Measurements from ENCODE around the gene UCN2.

The UCN2 gene

DNA sequence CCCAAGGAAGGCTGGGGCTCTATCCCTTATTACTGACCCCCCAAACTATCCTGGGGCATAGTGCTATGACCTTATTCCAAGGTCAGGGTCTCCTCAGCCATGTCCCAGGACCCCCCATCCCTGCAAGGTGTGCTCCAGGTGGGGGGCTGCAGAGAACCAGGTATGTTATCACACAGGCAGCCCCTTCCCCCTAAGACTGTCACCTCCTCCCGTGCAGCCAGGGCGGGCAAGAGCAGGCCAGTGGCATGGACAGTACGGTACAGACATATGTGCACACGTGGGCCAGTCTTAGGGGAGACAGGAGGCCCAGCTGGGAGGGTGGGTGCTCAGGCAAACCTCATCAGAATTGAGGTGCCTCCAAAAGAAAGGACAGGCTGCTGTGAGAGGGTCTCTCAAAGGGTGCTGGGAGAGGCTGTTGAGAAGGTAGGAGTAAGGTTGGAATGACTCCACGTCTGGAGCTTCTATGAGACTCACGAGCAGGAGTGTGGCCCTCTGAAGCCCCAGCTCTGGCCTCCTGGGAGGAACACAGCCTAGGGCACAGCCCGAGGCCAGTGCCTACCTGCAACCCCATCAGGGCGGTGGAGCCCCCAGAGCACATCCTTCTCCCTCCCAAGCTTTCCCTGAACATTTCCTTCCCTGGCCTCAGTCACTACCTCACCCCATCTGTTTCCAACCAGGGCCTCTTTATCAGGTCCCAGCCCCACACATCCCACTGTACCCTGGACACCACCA is 33.3 kb upstream of the UCN2 start:
- no peak for DNase-seq (ENCODE audit: low read depth, low spot score)
- TF ChIP-seq, protein P1, sequence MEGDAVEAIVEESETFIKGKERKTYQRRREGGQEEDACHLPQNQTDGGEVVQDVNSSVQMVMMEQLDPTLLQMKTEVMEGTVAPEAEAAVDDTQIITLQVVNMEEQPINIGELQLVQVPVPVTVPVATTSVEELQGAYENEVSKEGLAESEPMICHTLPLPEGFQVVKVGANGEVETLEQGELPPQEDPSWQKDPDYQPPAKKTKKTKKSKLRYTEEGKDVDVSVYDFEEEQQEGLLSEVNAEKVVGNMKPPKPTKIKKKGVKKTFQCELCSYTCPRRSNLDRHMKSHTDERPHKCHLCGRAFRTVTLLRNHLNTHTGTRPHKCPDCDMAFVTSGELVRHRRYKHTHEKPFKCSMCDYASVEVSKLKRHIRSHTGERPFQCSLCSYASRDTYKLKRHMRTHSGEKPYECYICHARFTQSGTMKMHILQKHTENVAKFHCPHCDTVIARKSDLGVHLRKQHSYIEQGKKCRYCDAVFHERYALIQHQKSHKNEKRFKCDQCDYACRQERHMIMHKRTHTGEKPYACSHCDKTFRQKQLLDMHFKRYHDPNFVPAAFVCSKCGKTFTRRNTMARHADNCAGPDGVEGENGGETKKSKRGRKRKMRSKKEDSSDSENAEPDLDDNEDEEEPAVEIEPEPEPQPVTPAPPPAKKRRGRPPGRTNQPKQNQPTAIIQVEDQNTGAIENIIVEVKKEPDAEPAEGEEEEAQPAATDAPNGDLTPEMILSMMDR (IDR thresholded peaks at IDR 0.05; ENCODE audit: insufficient read depth, low read length, missing control alignments), result no peak
- ChIA-PET CTCF (interaction anchor here (0.9 to 3.1 kb wide), 2 partner anchors 9 to 38 kb away, joined by 5 to 25 read pairs; partner anchors contain the start of gene PFKFB4), POLR2A (no interaction called here)
- no peak overlapping the region for H3K4me3 ChIP-seq (ENCODE audit: low read depth, low read length)

DNA sequence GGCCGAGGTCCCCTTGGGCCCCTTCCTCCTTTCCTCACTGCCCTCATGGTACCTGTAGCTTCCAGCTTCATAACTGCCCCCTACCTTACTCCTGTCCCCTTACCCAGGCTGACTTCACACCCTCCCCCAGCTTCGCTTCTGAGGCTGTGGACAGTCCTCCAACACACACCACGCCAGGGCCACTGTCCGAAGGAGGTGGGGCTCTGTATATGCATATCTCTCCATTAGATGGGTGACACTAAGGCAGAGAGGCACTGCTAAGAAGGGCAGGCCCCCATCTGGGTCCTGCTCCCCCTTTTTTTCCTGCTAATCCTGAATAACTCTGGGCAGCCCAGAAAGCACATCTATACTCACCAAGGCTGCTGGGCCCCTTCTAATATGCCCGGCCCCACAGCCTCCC is 32.6 kb upstream of the UCN2 start:
- CTCF ChIA-PET, result interaction anchor here (0.8 to 1.7 kb wide), 2 partner anchors 39 to 62 kb away, joined by 3 read pairs; partner anchors contain the start of gene SLC26A6
- POLR2A ChIA-PET, result interaction anchor here (0.9 kb wide), 2 partner anchors 31 to 38 kb away, joined by 3 to 5 read pairs; no protein-coding TSS in a partner anchor
- TF ChIP-seq, protein P1 (IDR thresholded peaks at IDR 0.05; ENCODE audit: insufficient read depth, low read length, missing control alignments), result no peak
- DNase-seq (ENCODE audit: low read depth, low spot score), result no peak
- no peak overlapping the region for H3K4me3 ChIP-seq (ENCODE audit: low read depth, low read length)

DNA sequence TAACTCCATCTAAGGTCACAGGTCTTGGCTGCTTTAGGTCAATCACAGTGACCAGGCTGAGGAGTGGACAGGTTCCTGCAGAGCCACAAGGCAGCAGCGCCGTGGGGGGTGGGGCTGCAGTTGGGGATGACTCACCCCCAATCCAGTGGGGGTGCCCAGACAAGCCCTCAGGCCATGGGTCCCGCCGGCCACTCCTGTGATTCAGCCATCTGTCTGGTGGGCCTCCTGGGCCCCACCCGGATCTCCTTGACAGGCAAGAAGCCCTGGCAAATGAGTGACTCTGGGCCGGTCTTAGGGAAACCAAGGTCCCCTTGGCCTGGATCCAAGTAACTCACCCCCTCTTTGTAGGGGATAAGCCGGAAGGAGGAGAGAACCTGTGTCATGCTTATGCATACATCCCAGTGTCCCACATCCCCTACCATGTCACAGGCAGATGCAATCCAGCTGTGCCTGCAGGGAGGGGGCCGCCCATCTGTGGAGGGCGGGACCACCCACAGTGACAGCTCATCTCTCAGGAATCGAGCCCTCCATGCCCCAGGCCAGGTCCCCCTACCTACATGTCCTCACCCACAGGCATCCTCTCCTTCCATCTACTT is 32.0 kb upstream of the UCN2 start:
- no peak for DNase-seq (ENCODE audit: low read depth, low spot score)
- H3K4me3 ChIP-seq (ENCODE audit: low read depth, low read length), result peak overlapping the region; percentile 65
- ChIA-PET CTCF (interaction anchor here (0.8 to 1.7 kb wide), 2 partner anchors 40 to 62 kb away, joined by 3 read pairs; partner anchors contain the start of gene SLC26A6), POLR2A (interaction anchor here (0.9 to 1.0 kb wide), 3 partner anchors 30 to 122 kb away, joined by 3 to 5 read pairs (median 3); no protein-coding TSS in a partner anchor)
- TF ChIP-seq, protein P1 (IDR thresholded peaks at IDR 0.05; ENCODE audit: insufficient read depth, low read length, missing control alignments), result no peak

DNA sequence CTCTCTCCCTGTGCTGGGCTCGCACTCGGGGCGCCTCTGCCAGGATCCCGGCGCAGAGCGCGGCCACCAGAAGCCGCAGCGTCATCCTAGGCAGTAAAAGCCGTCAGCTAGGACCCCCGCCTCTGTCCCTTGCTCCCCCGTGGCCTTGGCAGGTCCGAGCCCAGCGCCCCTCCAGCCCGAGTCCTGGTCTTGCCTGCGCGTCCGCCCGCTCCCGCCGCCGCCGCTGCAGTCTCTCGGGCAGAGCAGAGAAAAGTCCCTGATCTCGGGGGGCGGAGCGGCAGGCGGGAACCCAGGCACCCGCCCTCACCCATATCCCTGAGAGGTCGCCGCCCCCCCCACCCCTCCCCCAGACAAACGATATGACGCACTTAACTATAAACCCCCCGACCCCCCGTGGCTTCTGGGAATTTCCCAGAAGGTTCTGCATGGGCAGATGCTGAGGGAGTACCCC is 31.5 kb upstream of the UCN2 start, which contains the start of gene COL7A1:
Gene COL7A1 (minus strand): TSS at position 255 of the 451 bp plus-strand sequence. CDS start 170 bp downstream, at position 85.
- DNase-seq (ENCODE audit: low read depth, low spot score), result no peak
- H3K4me3 ChIP-seq (ENCODE audit: low read depth, low read length), result peak within 1 kb of the TSS; percentile 65
- ChIA-PET POLR2A (interaction anchor here (1.0 kb wide), 1 partner anchor 122 kb away, joined by 3 read pairs; no protein-coding TSS in a partner anchor), CTCF (interaction anchor here (0.8 to 1.7 kb wide), 2 partner anchors 40 to 63 kb away, joined by 3 read pairs; partner anchors contain the start of gene SLC26A6)
- TF ChIP-seq, protein P1 (IDR thresholded peaks at IDR 0.05; ENCODE audit: insufficient read depth, low read length, missing control alignments), result no peak

DNA sequence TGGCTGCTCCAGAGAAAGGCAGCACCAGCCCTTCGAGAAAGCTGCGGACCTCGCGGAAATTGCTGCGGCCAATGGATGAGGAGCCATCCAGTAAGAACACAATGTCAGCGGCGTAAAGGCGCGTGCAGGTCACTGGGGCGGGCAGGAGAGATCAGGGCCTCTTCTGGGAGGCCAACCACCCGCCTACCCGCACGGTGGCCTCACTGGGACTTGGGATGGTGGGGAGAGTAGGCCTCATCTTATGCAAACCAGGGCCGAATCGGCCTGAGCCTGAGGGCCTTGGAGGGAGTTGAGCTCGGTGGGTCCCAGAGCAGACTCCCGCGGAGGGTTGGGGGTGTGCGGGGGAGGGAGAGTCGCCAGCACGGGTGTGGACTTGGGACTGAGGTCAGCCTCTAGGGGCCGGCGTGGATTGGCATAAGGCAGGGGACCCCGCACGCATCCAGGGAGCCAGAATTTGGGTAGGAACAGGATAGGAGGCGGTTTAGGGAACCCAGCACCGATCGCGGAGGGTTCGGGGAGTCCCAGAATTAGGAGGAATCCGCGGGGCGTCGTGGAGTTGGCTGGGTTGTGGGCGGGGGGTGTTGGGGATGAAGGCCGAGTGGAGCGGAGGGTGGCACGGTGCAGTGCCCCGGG is 31.0 kb upstream of the UCN2 start:
- CTCF ChIA-PET, result interaction anchor here (1.7 kb wide), 1 partner anchor 63 kb away, joined by 3 read pairs; no protein-coding TSS in a partner anchor
- TF ChIP-seq, protein P1 (IDR thresholded peaks at IDR 0.05; ENCODE audit: insufficient read depth, low read length, missing control alignments), result no peak
- peak overlapping the region; percentile 65 for H3K4me3 ChIP-seq (ENCODE audit: low read depth, low read length)
- POLR2A ChIA-PET, result no interaction called here
- DNase-seq (ENCODE audit: low read depth, low spot score), result no peak
